Progenitor cell of endocrine pancreas (in vitro differentiated cells): ENCODE data around the gene DNER. TPM values are rescaled to one million over a fixed set of nuclear protein-coding genes. Genes with fewer than 3 reads are reported as not detected.
"Not testable (repeated sequence)": the region's sequence is repeated elsewhere in the genome, so short reads cannot be mapped to it uniquely, and the experiment has no call there.

Source experiments
- DNase-seq: peaks from one replicate; pipeline ENCODE4 v3.0.0; 2021; ENCODE audit warnings: low spot score; ENCODE audit not compliant: unreplicated experiment
- H3K27ac Mint-ChIP-seq: 2 replicates; pipeline ENCODE4 v1.8.0; 2021; ENCODE audit warnings: mild to moderate bottlenecking, moderate library complexity, mixed read lengths
- H3K27me3 Mint-ChIP-seq: 2 replicates; pipeline ENCODE4 v1.8.0; 2021; ENCODE audit warnings: mixed read lengths
- H3K36me3 Mint-ChIP-seq: 2 replicates; pipeline ENCODE4 v1.8.0; 2022; ENCODE audit warnings: mixed read lengths; ENCODE audit not compliant: insufficient read depth
- H3K4me1 Mint-ChIP-seq: 2 replicates; pipeline ENCODE4 v1.8.0; 2021; ENCODE audit warnings: low read depth, mixed read lengths
- H3K4me3 Mint-ChIP-seq: 2 replicates; pipeline ENCODE4 v1.8.0; 2021; ENCODE audit warnings: low read depth, mild to moderate bottlenecking, moderate library complexity, mixed read lengths
- H3K9me3 Mint-ChIP-seq: 2 replicates; pipeline ENCODE4 v1.8.0; 2021; ENCODE audit warnings: low read depth, mixed read lengths
- CTCF ChIP-seq: fragments of 200-600 bp; sonication (generic); IDR thresholded peaks from one replicate; pipeline ENCODE4 v1.5.0; 2021; ENCODE audit warnings: antibody characterized with exemption, mild to moderate bottlenecking; ENCODE audit not compliant: unreplicated experiment
- total RNA-seq: library from RNA; stranded (reverse); gene quantifications from 2 replicates; pipeline ENCODE4 v1.2.1, GENCODE V29; 2021

The DNER gene
- total RNA-seq, 1 donor from 2014 or later: 0.91 TPM

- Mint-ChIP-seq H3K27ac (no peak overlapping the region), H3K36me3 (no peaks in the 10 kb centered on the region), H3K9me3 (no peaks in the 10 kb centered on the region), H3K4me3 (no peak overlapping the region), H3K4me1 (no peaks in the 10 kb centered on the region), H3K27me3 (peaks cover 10% of the 10 kb centered on the region)
- DNase-seq: no peak
- TF ChIP-seq CTCF: no peak
Observed at GRCh38 chr2:229726643-229727042, 12.3 kb upstream of the DNER start.

GRCh38 chr2:229725716-229726574 lies 11.6 kb upstream of the DNER start:
- H3K9me3 Mint-ChIP-seq: no peaks in the 10 kb centered on the region
- H3K36me3 Mint-ChIP-seq: no peaks in the 10 kb centered on the region
- H3K27ac Mint-ChIP-seq: no peak overlapping the region
- no peaks in the 10 kb centered on the region for H3K4me1 Mint-ChIP-seq
- TF ChIP-seq CTCF: no peak
- DNase-seq: no peak
- H3K27me3 Mint-ChIP-seq: peaks cover 10% of the 10 kb centered on the region
- H3K4me3 Mint-ChIP-seq: no peak overlapping the region

- not testable (repeated sequence) for H3K4me3 Mint-ChIP-seq, DNase-seq, H3K4me1 Mint-ChIP-seq, H3K27ac Mint-ChIP-seq, H3K9me3 Mint-ChIP-seq, H3K36me3 Mint-ChIP-seq
- H3K27me3 Mint-ChIP-seq: peaks cover 22% of the 10 kb centered on the region
Observed at GRCh38 chr2:229723192-229723591, 8.8 kb upstream of the DNER start.

- TF ChIP-seq CTCF: no peak
- Mint-ChIP-seq H3K4me3 (no peak overlapping the region), H3K27ac (no peak overlapping the region), H3K4me1 (peaks cover 3% of the 10 kb centered on the region), H3K9me3 (no peaks in the 10 kb centered on the region), H3K27me3 (peaks cover 53% of the 10 kb centered on the region), H3K36me3 (no peaks in the 10 kb centered on the region)
- DNase-seq: no peak
Observed at GRCh38 chr2:229719926-229720647, 5.7 kb upstream of the DNER start.

- TF ChIP-seq CTCF: no peak
- H3K4me1 Mint-ChIP-seq: peaks cover 4% of the 10 kb centered on the region
- H3K4me3 Mint-ChIP-seq: no peak overlapping the region
- no peaks in the 10 kb centered on the region for H3K9me3 Mint-ChIP-seq
- H3K36me3 Mint-ChIP-seq: no peaks in the 10 kb centered on the region
- no peak overlapping the region for H3K27ac Mint-ChIP-seq
- H3K27me3 Mint-ChIP-seq: peaks cover 55% of the 10 kb centered on the region
- no peak for DNase-seq
Observed at GRCh38 chr2:229718057-229718456, 3.7 kb upstream of the DNER start.
